ENCODE measurements around the gene GTF3C1.

Gene GTF3C1

GRCh38 chr16:27426423-27427408 lies 123.0 kb downstream of the GTF3C1 start:
- DNase-seq (ENCODE audit: low read depth in 2 of 2) = peak; percentile 66 to 69

- DNase-seq (ENCODE audit: low read depth in 2 of 2) = no peak
Observed at GRCh38 chr16:27425961-27426360, 123.8 kb downstream of the GTF3C1 start.

GRCh38 chr16:27424772-27425498 lies 124.8 kb downstream of the GTF3C1 start:
- DNase-seq (ENCODE audit: low read depth in 2 of 2) = no peak

GRCh38 chr16:27421961-27422740 lies 127.6 kb downstream of the GTF3C1 start:
- no peak for DNase-seq (ENCODE audit: low read depth in 2 of 2)

DNA sequence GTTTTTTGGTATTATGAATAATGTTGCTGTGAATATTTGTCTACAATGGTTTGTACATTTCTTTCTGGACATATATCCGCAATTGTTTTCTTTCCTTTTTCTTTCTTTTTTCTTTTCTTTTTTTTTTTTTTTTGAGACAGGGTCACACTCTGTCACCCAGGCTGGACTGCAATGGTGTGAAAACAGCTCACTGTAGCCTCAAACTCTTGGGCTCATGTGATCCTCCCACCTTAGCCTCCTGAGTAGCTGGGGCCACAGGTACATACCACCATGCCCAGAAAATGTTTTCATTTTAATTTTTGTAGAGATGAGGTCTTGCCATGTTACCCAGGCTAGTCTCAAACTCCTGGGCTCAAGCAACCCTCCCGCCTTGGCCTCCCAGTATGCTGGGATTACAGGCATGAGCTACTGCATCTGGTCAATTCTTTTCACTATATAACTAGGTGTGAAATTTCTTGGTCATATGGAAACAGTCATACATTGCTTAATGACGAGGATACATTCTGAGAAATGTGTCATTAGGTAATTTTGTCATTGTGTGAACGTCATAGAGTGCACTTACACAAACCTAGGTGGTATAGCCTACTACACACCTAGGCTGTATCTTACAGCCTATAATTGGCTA lies 132.6 kb downstream of the GTF3C1 start:
- no peak for DNase-seq (ENCODE audit: low read depth in 2 of 2)

GRCh38 chr16:27414788-27415431 lies 134.8 kb downstream of the GTF3C1 start:
- no peak for DNase-seq (ENCODE audit: low read depth in 2 of 2)

- no peak for DNase-seq (ENCODE audit: low read depth in 2 of 2)
Observed at GRCh38 chr16:27413956-27414355, 135.8 kb downstream of the GTF3C1 start.

DNA sequence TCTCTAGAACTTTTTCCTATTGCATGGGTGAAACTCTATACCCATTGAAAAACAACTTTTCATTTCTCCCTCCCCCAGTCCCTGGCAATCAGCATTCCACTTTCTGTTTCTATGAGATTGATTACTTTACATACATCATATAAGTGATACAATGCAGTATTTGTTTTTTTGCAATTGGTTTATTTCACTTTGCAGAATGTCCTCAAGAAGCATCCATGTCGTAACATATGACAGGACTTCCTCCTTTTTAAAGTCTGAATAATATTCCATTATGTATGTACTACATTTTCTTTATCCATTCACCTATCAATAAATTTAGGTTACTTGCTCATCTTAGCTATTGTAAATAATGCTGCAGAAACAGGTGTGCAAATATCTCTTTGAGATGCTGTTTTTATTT lies 139.0 kb downstream of the GTF3C1 start:
- DNase-seq (ENCODE audit: low read depth in 2 of 2) = no peak

Measured in stimulated activated CD4-positive, alpha-beta T cell treated with anti-CD3 and anti-CD28 coated beads, Interleukin-15, amount 100 ng/mL, for 48 hours (primary cell).